Nephron (organoid): Measurements from ENCODE around the gene THRB.

Source experiments
- H3K27ac Mint-ChIP-seq, 3 experiments: 2 replicates each; pipeline ENCODE4 v1.8.0; 2020; ENCODE audit warnings: mixed read lengths in 3 of 3, mild to moderate bottlenecking in 2 of 3, moderate library complexity in 1 of 3
- H3K27me3 Mint-ChIP-seq: 2 replicates; pipeline ENCODE4 v1.8.0; 2021; ENCODE audit warnings: low read depth, mild to moderate bottlenecking, moderate library complexity, mixed read lengths
- H3K36me3 Mint-ChIP-seq: 2 replicates; pipeline ENCODE4 v1.8.0; 2020; ENCODE audit warnings: low read depth, mixed read lengths
- H3K4me1 Mint-ChIP-seq: 2 replicates; pipeline ENCODE4 v1.8.0; 2020; ENCODE audit warnings: mixed read lengths
- H3K4me3 Mint-ChIP-seq, 3 experiments: 2 replicates each; pipeline ENCODE4 v1.8.0; 2020; ENCODE audit warnings: mild to moderate bottlenecking in 3 of 3, mixed read lengths in 3 of 3, moderate library complexity in 2 of 3
- H3K9me3 Mint-ChIP-seq: 2 replicates; pipeline ENCODE4 v1.8.0; 2020; ENCODE audit warnings: mixed read lengths
- CTCF ChIP-seq, 3 experiments: fragments of 200-600 bp; sonication (generic); IDR thresholded peaks; one replicate each; pipeline ENCODE4 v1.5.0; 2021; ENCODE audit warnings: antibody characterized with exemption in 3 of 3; ENCODE audit not compliant: unreplicated experiment in 3 of 3

Gene THRB

GRCh38 chr3:24202071-24202470 lies 292.6 kb downstream of the THRB start:
- Mint-ChIP-seq H3K9me3 (peaks cover 24% of the 10 kb centered on the region), H3K27ac (no peak overlapping the region), H3K27me3 (no peaks in the 10 kb centered on the region), H3K4me1 (no peaks in the 10 kb centered on the region), H3K4me3 (no peak overlapping the region), H3K36me3 (peaks cover 4% of the 10 kb centered on the region)
- no peak for TF ChIP-seq CTCF (IDR thresholded peaks at IDR 0.05; ENCODE audit: unreplicated experiment in 3 of 3)

GRCh38 chr3:24201301-24201700 lies 293.3 kb downstream of the THRB start:
- Mint-ChIP-seq H3K4me3 (no peak overlapping the region), H3K36me3 (peaks cover 4% of the 10 kb centered on the region), H3K27ac (no peak overlapping the region), H3K4me1 (no peaks in the 10 kb centered on the region), H3K9me3 (peaks cover 23% of the 10 kb centered on the region), H3K27me3 (no peaks in the 10 kb centered on the region)
- no peak for TF ChIP-seq CTCF (IDR thresholded peaks at IDR 0.05; ENCODE audit: unreplicated experiment in 3 of 3)

GRCh38 chr3:24199775-24200247 lies 294.8 kb downstream of the THRB start:
- no peak for TF ChIP-seq CTCF (IDR thresholded peaks at IDR 0.05; ENCODE audit: unreplicated experiment in 3 of 3)
- H3K9me3 Mint-ChIP-seq, result peaks cover 21% of the 10 kb centered on the region
- H3K4me3 Mint-ChIP-seq, result no peak overlapping the region
- H3K36me3 Mint-ChIP-seq, result peaks cover 4% of the 10 kb centered on the region
- H3K27me3 Mint-ChIP-seq, result no peaks in the 10 kb centered on the region
- H3K27ac Mint-ChIP-seq, result no peak overlapping the region
- peaks cover 6% of the 10 kb centered on the region for H3K4me1 Mint-ChIP-seq

GRCh38 chr3:24199300-24199699 lies 295.4 kb downstream of the THRB start:
- peaks cover 4% of the 10 kb centered on the region for H3K36me3 Mint-ChIP-seq
- H3K4me3 Mint-ChIP-seq, result no peak overlapping the region
- no peaks in the 10 kb centered on the region for H3K27me3 Mint-ChIP-seq
- peaks cover 6% of the 10 kb centered on the region for H3K4me1 Mint-ChIP-seq
- no peak for TF ChIP-seq CTCF (IDR thresholded peaks at IDR 0.05; ENCODE audit: unreplicated experiment in 3 of 3)
- peaks cover 15% of the 10 kb centered on the region for H3K9me3 Mint-ChIP-seq
- no peak overlapping the region for H3K27ac Mint-ChIP-seq

- peaks cover 6% of the 10 kb centered on the region for H3K4me1 Mint-ChIP-seq
- no peaks in the 10 kb centered on the region for H3K27me3 Mint-ChIP-seq
- TF ChIP-seq CTCF (IDR thresholded peaks at IDR 0.05; ENCODE audit: unreplicated experiment in 3 of 3), result no peak
- H3K27ac Mint-ChIP-seq, result no peak overlapping the region
- no peak overlapping the region for H3K4me3 Mint-ChIP-seq
- H3K36me3 Mint-ChIP-seq, result peaks cover 4% of the 10 kb centered on the region
- H3K9me3 Mint-ChIP-seq, result peaks cover 13% of the 10 kb centered on the region
Observed at GRCh38 chr3:24198728-24199127, 295.9 kb downstream of the THRB start.

- no peak for TF ChIP-seq CTCF (IDR thresholded peaks at IDR 0.05; ENCODE audit: unreplicated experiment in 3 of 3)
- Mint-ChIP-seq H3K4me1 (peaks cover 6% of the 10 kb centered on the region), H3K27me3 (peaks cover under 1% of the 10 kb centered on the region), H3K36me3 (peaks cover 4% of the 10 kb centered on the region), H3K27ac (no peak overlapping the region), H3K4me3 (no peak overlapping the region), H3K9me3 (peaks cover 8% of the 10 kb centered on the region)
Observed at GRCh38 chr3:24197809-24198208, 296.8 kb downstream of the THRB start.
